H9 (cell line): ENCODE data around the gene TRIM2. TPM values are rescaled to one million over a fixed set of nuclear protein-coding genes. Genes with fewer than 3 reads are reported as not detected.

Experiments used
- DNase-seq: peaks from one replicate; pipeline ENCODE4 v3.0.0-alpha.2; 2017
- H2AFZ ChIP-seq: one replicate; pipeline ENCODE4 v1.6.1; 2013; ENCODE audit warnings: mild to moderate bottlenecking, low read length, control low read depth, moderate library complexity
- H2AK5ac ChIP-seq: 2 replicates; pipeline ENCODE4 v1.6.1; 2013; ENCODE audit warnings: low read length, control low read depth, mixed read lengths; ENCODE audit not compliant: insufficient read length
- H2BK120ac ChIP-seq: one replicate; pipeline ENCODE4 v1.6.1; 2013; ENCODE audit warnings: low read depth, mild to moderate bottlenecking, low read length, control low read depth, inconsistent platforms; ENCODE audit not compliant: poor library complexity, severe bottlenecking
- H2BK12ac ChIP-seq: 2 replicates; pipeline ENCODE4 v1.6.1; 2013; ENCODE audit warnings: low read length, control low read depth, mixed read lengths, low read depth; ENCODE audit not compliant: insufficient read length
- H2BK15ac ChIP-seq: 2 replicates; pipeline ENCODE4 v1.6.1; 2013; ENCODE audit warnings: low read depth, low read length, control low read depth
- H2BK20ac ChIP-seq: one replicate; pipeline ENCODE4 v1.6.1; 2013; ENCODE audit warnings: low read depth, mild to moderate bottlenecking, low read length, control low read depth, inconsistent platforms; ENCODE audit not compliant: poor library complexity, severe bottlenecking
- H2BK5ac ChIP-seq: 2 replicates; pipeline ENCODE4 v1.6.1; 2013; ENCODE audit warnings: low read length, control low read depth, mixed read lengths; ENCODE audit not compliant: insufficient read length
- H3K14ac ChIP-seq: 2 replicates; pipeline ENCODE4 v1.6.1; 2013; ENCODE audit warnings: low read length, control low read depth; ENCODE audit not compliant: insufficient read depth
- H3K18ac ChIP-seq: 2 replicates; pipeline ENCODE4 v1.6.1; 2013; ENCODE audit warnings: low read depth, mild to moderate bottlenecking, mixed read lengths, low read length, control low read depth; ENCODE audit not compliant: insufficient read length
- H3K23ac ChIP-seq: 2 replicates; pipeline ENCODE4 v1.6.1; 2013; ENCODE audit warnings: low read length, control low read depth, mixed read lengths, low read depth; ENCODE audit not compliant: insufficient read length
- H3K23me2 ChIP-seq: 2 replicates; pipeline ENCODE4 v1.6.1; 2013; ENCODE audit warnings: low read depth, mild to moderate bottlenecking, mixed read lengths, low read length, control low read depth; ENCODE audit not compliant: insufficient read length, poor library complexity, severe bottlenecking
- H3K27ac ChIP-seq: 2 replicates; pipeline ENCODE4 v1.5.1; 2013; ENCODE audit warnings: low read length, control low read depth, mixed read lengths, low read depth; ENCODE audit not compliant: insufficient read length
- H3K27me3 ChIP-seq: 2 replicates; pipeline ENCODE4 v1.6.1; 2013; ENCODE audit warnings: low read length, control low read depth, inconsistent platforms; ENCODE audit not compliant: insufficient read depth
- H3K4ac ChIP-seq: 2 replicates; pipeline ENCODE4 v1.6.1; 2013; ENCODE audit warnings: low read depth, mild to moderate bottlenecking, control low read depth, inconsistent platforms, low read length, moderate library complexity
- H3K4me1 ChIP-seq: 2 replicates; pipeline ENCODE4 v1.6.1; 2013; ENCODE audit warnings: low read length, control low read depth, inconsistent platforms; ENCODE audit not compliant: insufficient read depth
- H3K4me2 ChIP-seq: 2 replicates; pipeline ENCODE4 v1.6.1; 2013; ENCODE audit warnings: low read length, control low read depth, mixed read lengths; ENCODE audit not compliant: insufficient read length, insufficient read depth
- H3K56ac ChIP-seq: 2 replicates; pipeline ENCODE4 v1.6.1; 2013; ENCODE audit warnings: low read depth, mild to moderate bottlenecking, mixed read lengths, low read length, control low read depth; ENCODE audit not compliant: insufficient read length
- H3K79me1 ChIP-seq: 2 replicates; pipeline ENCODE4 v1.6.1; 2013; ENCODE audit warnings: low read depth, mild to moderate bottlenecking, moderate library complexity, low read length, control low read depth, inconsistent platforms; ENCODE audit not compliant: insufficient read depth, poor library complexity, severe bottlenecking
- H3K79me2 ChIP-seq: 2 replicates; pipeline ENCODE4 v1.6.1; 2013; ENCODE audit warnings: low read length, control low read depth, inconsistent platforms; ENCODE audit not compliant: insufficient read depth
- H3K9ac ChIP-seq: 2 replicates; pipeline ENCODE4 v1.6.1; 2013; ENCODE audit warnings: low read length, control low read depth, mixed read lengths; ENCODE audit not compliant: insufficient read length; ENCODE audit errors: extremely low read depth
- H3K9me3 ChIP-seq: one replicate; pipeline ENCODE4 v1.6.1; 2013; ENCODE audit warnings: low read depth, low read length, inconsistent platforms; ENCODE audit not compliant: control insufficient read depth
- H3T11ph ChIP-seq: one replicate; pipeline ENCODE4 v1.6.1; 2013; ENCODE audit warnings: mild to moderate bottlenecking, low read length, control low read depth, inconsistent platforms
- H4K20me1 ChIP-seq: one replicate; pipeline ENCODE4 v1.6.1; 2013; ENCODE audit not compliant: control insufficient read depth, insufficient read length, insufficient read depth
- H4K5ac ChIP-seq: 2 replicates; pipeline ENCODE4 v1.6.1; 2013; ENCODE audit warnings: low read depth, mild to moderate bottlenecking, mixed read lengths, low read length, control low read depth; ENCODE audit not compliant: insufficient read length
- H4K8ac ChIP-seq: replicated peaks from 2 replicates; pipeline ENCODE4 v1.6.1; 2013; ENCODE audit warnings: low read length, control low read depth, mixed read lengths, low read depth; ENCODE audit not compliant: insufficient read length
- H4K91ac ChIP-seq: 2 replicates; pipeline ENCODE4 v1.6.1; 2013; ENCODE audit warnings: low read depth, mild to moderate bottlenecking, moderate library complexity, mixed read lengths, low read length, control low read depth; ENCODE audit not compliant: insufficient read length
- H3K27ac Mint-ChIP-seq, 3 experiments: 2 replicates in 2 of 3; 3 replicates in 1 of 3; pipeline ENCODE4 v1.8.0; 2020 to 2021; ENCODE audit warnings: mixed read lengths in 3 of 3, mild to moderate bottlenecking in 1 of 3, moderate library complexity in 1 of 3
- H3K27me3 Mint-ChIP-seq: 2 replicates; pipeline ENCODE4 v1.8.0; 2021; ENCODE audit warnings: low read depth, mild to moderate bottlenecking, moderate library complexity, mixed read lengths
- H3K36me3 Mint-ChIP-seq, 3 experiments: 2 replicates in 2 of 3; 3 replicates in 1 of 3; pipeline ENCODE4 v1.8.0; 2020 to 2021; ENCODE audit warnings: low read depth in 3 of 3, mixed read lengths in 3 of 3; ENCODE audit not compliant: insufficient read depth in 1 of 3
- H3K4me1 Mint-ChIP-seq, 2 experiments: 2 replicates each; pipeline ENCODE4 v1.8.0; 2020; ENCODE audit warnings: mixed read lengths in 2 of 2
- H3K4me3 Mint-ChIP-seq, 2 experiments: 2 replicates in 1 of 2; 3 replicates in 1 of 2; pipeline ENCODE4 v1.8.0; 2020 to 2021; ENCODE audit warnings: mild to moderate bottlenecking in 2 of 2, mixed read lengths in 2 of 2, moderate library complexity in 1 of 2
- H3K9me3 Mint-ChIP-seq, 2 experiments: 2 replicates in 1 of 2; 3 replicates in 1 of 2; pipeline ENCODE4 v1.8.0; 2020; ENCODE audit warnings: mild to moderate bottlenecking in 2 of 2, mixed read lengths in 2 of 2, moderate library complexity in 1 of 2
- total RNA-seq: library from RNA; stranded (reverse); gene quantifications from 2 replicates; pipeline ENCODE4 v1.2.1, GENCODE V29; 2021
- TF ChIP-seq, protein P1 (sequence below): fragments of 200-600 bp; sonication (generic); conservative IDR thresholded peaks from 3 replicates; pipeline ENCODE4 v1.8.0; 2021; ENCODE audit warnings: antibody characterized with exemption, mild to moderate bottlenecking

Gene TRIM2
- total RNA-seq, 1 experiment from 2014 or later: 28.9 TPM

DNA sequence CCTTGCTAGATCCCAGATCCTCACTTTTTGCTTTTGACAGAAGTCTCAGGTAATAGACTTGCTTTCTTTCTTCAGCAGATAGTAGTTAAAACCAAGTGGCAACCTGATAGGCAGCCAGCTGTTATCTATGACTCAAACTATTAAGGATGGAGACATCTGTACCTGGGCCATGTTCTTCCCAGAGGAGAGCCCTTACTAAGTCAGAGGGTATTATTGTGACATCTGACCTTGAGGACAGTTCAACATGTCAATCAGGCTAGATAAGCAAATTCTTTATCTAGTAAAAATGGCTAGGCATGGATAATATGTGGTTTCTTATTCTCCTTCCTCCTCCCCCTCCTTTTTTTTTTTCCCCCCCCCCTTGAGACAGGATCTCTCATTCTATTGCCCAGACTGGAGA is 39.2 kb downstream of the TRIM2 start:
- Histone ChIP-seq H2BK12ac (no peak overlapping the region), H3K23ac (no peak overlapping the region), H3K56ac (no peak overlapping the region), H2BK15ac (no peak overlapping the region), H4K5ac (no peak overlapping the region), H3K79me1 (no peaks in the 10 kb centered on the region), H2BK20ac (no peak overlapping the region), H3K14ac (no peak overlapping the region), H3K9ac (no peak overlapping the region), H3K4me2 (no peak overlapping the region), H3K27me3 (no peaks in the 10 kb centered on the region), H3K18ac (no peak overlapping the region), H2BK5ac (no peak overlapping the region), H3K79me2 (no peaks in the 10 kb centered on the region), H4K20me1 (no peaks in the 10 kb centered on the region), H3K4me1 (peaks cover 11% of the 10 kb centered on the region; the same call in 1 of the 2 replicates), H3K23me2 (no peaks in the 10 kb centered on the region), H3K9me3 (no peaks in the 10 kb centered on the region), H4K91ac (no peak overlapping the region), H2AFZ (no peak overlapping the region), H4K8ac (no peak overlapping the region), H3T11ph (no peak overlapping the region), H2BK120ac (no peak overlapping the region), H3K4ac (no peak overlapping the region), H2AK5ac (no peak overlapping the region), H3K27ac (no peak overlapping the region)
- H3K4me3 Mint-ChIP-seq: no peak overlapping the region
- H3K36me3 Mint-ChIP-seq: peaks cover 0 to 2% (median 2%) of the 10 kb centered on the region in 3 experiments; a peak in 2 of 7 replicates
- peaks cover 31 to 32% of the 10 kb centered on the region in 2 experiments for H3K4me1 Mint-ChIP-seq
- no peaks in the 10 kb centered on the region; the same call in 1 of the 2 replicates for H3K27me3 Mint-ChIP-seq
- no peaks in the 10 kb centered on the region for H3K9me3 Mint-ChIP-seq
- no peak for DNase-seq
- no peak overlapping the region for H3K27ac Mint-ChIP-seq
- TF ChIP-seq, protein P1, sequence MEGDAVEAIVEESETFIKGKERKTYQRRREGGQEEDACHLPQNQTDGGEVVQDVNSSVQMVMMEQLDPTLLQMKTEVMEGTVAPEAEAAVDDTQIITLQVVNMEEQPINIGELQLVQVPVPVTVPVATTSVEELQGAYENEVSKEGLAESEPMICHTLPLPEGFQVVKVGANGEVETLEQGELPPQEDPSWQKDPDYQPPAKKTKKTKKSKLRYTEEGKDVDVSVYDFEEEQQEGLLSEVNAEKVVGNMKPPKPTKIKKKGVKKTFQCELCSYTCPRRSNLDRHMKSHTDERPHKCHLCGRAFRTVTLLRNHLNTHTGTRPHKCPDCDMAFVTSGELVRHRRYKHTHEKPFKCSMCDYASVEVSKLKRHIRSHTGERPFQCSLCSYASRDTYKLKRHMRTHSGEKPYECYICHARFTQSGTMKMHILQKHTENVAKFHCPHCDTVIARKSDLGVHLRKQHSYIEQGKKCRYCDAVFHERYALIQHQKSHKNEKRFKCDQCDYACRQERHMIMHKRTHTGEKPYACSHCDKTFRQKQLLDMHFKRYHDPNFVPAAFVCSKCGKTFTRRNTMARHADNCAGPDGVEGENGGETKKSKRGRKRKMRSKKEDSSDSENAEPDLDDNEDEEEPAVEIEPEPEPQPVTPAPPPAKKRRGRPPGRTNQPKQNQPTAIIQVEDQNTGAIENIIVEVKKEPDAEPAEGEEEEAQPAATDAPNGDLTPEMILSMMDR: no peak
